Brain microvascular endothelial cell (primary cell): Measurements from ENCODE around the gene CECR2.

Experiments
- DNase-seq: peaks from one replicate; pipeline ENCODE4 v3.0.0-alpha.2; 2020
- H3K27ac ChIP-seq: fragments of 250-450 bp; sonication (Bioruptor Pico); 2 replicates; pipeline ENCODE4 v1.5.1; 2020; ENCODE audit warnings: mild to moderate bottlenecking, moderate library complexity
- H3K27me3 ChIP-seq: fragments of 250-450 bp; sonication (Bioruptor Pico); replicated peaks from 2 replicates; pipeline ENCODE4 v1.5.1; 2020; ENCODE audit warnings: mild to moderate bottlenecking
- H3K36me3 ChIP-seq: fragments of 250-450 bp; sonication (Bioruptor Pico); replicated peaks from 2 replicates; pipeline ENCODE4 v1.5.1; 2020; ENCODE audit warnings: mild to moderate bottlenecking
- H3K4me3 ChIP-seq: 2 replicates; pipeline ENCODE4 v1.5.1; 2011; ENCODE audit warnings: low read depth, mild to moderate bottlenecking, control low read depth, low read length, moderate library complexity
- in situ Hi-C: cut with HindIII; loops from 2 replicates; pipeline ENCODE4 v1.10.0; 2017; ENCODE audit warnings: low sequenced_read_pairs, low pct_ligation_motif_present
- TF ChIP-seq, protein P1 (sequence below): IDR thresholded peaks from 2 replicates; pipeline ENCODE4 v1.5.1; 2011; ENCODE audit warnings: low read depth, mild to moderate bottlenecking, moderate library complexity, low read length, control low read depth, inconsistent platforms; ENCODE audit errors: missing control alignments

The CECR2 gene

DNA sequence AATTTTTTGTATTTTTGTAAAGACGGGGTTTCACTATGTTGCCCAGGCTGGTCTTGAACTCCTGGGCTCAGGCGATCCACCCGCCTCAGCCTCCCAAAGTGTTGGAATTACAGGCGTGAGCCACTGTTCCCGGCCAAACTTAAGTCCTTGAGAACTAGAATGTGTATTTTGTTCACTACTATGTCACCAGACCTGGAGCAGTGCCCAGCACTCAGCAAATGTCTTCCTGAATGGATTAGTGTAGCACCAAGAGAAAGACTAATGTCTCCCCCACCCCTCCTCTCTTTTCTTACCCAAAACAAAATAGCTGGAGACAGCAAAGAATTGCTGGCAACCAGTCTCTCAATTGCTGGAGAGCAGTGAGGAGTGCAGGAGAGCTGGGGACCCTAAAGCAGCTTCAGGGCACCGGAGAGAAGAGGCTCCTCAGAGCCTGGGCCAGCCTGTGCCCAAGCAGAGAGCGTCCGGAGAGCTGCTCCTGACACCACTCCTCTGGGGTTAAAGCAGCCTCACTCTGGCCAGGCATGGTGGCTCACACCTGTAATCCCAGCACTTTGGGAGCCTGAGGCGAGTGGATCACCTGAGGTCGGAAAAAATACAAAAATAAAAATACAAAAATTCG, 209.0 kb downstream of the CECR2 start:
- H3K27me3 ChIP-seq = no peaks in the 10 kb centered on the region
- TF ChIP-seq, protein P1, sequence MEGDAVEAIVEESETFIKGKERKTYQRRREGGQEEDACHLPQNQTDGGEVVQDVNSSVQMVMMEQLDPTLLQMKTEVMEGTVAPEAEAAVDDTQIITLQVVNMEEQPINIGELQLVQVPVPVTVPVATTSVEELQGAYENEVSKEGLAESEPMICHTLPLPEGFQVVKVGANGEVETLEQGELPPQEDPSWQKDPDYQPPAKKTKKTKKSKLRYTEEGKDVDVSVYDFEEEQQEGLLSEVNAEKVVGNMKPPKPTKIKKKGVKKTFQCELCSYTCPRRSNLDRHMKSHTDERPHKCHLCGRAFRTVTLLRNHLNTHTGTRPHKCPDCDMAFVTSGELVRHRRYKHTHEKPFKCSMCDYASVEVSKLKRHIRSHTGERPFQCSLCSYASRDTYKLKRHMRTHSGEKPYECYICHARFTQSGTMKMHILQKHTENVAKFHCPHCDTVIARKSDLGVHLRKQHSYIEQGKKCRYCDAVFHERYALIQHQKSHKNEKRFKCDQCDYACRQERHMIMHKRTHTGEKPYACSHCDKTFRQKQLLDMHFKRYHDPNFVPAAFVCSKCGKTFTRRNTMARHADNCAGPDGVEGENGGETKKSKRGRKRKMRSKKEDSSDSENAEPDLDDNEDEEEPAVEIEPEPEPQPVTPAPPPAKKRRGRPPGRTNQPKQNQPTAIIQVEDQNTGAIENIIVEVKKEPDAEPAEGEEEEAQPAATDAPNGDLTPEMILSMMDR = no peak
- no peak overlapping the region for H3K27ac ChIP-seq
- DNase-seq = no peak
- in situ Hi-C loops = no loop called here
- no peaks in the 10 kb centered on the region for H3K36me3 ChIP-seq
- no peak overlapping the region for H3K4me3 ChIP-seq

- Histone ChIP-seq H3K36me3 (no peaks in the 10 kb centered on the region), H3K27ac (no peak overlapping the region), H3K4me3 (no peak overlapping the region), H3K27me3 (no peaks in the 10 kb centered on the region)
- TF ChIP-seq, protein P1 = no peak
- in situ Hi-C loops = no loop called here
- no peak for DNase-seq
Measured at GRCh38 chr22:17579535-17579981, 210.3 kb downstream of the CECR2 start.

- TF ChIP-seq, protein P1 = peak; percentile 3
- Histone ChIP-seq H3K36me3 (no peaks in the 10 kb centered on the region), H3K27ac (no peak overlapping the region), H3K27me3 (no peaks in the 10 kb centered on the region), H3K4me3 (no peak overlapping the region)
- no peak for DNase-seq
- in situ Hi-C loops = no loop called here
Measured at GRCh38 chr22:17580441-17581031, 211.3 kb downstream of the CECR2 start.

DNA sequence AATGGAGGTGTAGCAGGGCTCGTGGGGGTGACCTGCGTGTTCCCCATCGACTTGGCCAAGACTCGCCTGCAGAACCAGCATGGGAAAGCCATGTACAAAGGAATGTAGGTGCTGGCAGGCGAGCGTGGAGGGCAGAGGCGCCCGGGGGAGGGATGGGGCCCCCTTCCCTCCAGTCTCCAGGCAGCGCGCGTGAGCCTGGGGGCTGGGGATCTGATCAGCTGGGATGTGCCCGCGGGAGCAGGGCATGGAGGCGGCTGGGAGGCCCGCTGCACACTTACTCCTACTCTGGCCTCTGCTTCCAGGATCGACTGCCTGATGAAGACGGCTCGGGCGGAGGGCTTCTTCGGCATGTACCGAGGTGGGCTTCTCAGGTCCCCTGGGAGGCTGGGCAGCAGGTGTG, 211.8 kb downstream of the CECR2 start:
- H3K4me3 ChIP-seq = no peak overlapping the region
- H3K36me3 ChIP-seq = no peaks in the 10 kb centered on the region
- no peaks in the 10 kb centered on the region for H3K27me3 ChIP-seq
- in situ Hi-C loops = no loop called here
- TF ChIP-seq, protein P1 = no peak
- H3K27ac ChIP-seq = no peak overlapping the region
- no peak for DNase-seq

- Histone ChIP-seq H3K4me3 (no peak overlapping the region), H3K27me3 (no peaks in the 10 kb centered on the region), H3K27ac (no peak overlapping the region), H3K36me3 (no peaks in the 10 kb centered on the region)
- no peak for DNase-seq
- in situ Hi-C loops = no loop called here
- TF ChIP-seq, protein P1 = no peak
Measured at GRCh38 chr22:17581631-17582030, 212.4 kb downstream of the CECR2 start.

- in situ Hi-C loops = no loop called here
- TF ChIP-seq, protein P1 = no peak
- no peaks in the 10 kb centered on the region for H3K36me3 ChIP-seq
- no peaks in the 10 kb centered on the region for H3K27me3 ChIP-seq
- H3K4me3 ChIP-seq = no peak overlapping the region
- DNase-seq = no peak
- no peak overlapping the region for H3K27ac ChIP-seq
Measured at GRCh38 chr22:17583151-17583550, 213.9 kb downstream of the CECR2 start.
